Spleen (tissue), 11 donors: ENCODE results near the gene HERPUD1. TPM values are rescaled to one million over a fixed set of nuclear protein-coding genes. Genes with fewer than 3 reads are reported as not detected.
"Not testable (repeated sequence)": the region's sequence is repeated elsewhere in the genome, so short reads cannot be mapped to it uniquely, and the experiment has no call there.

Experiments
- DNase-seq: peaks from one replicate; pipeline ENCODE4 v3.0.0-alpha.2; 2020
- H3K27ac ChIP-seq, 8 donors: fragments of 200-600 bp; sonication (generic) in 7 of 8; 1 replicate in 4 of 8; 2 replicates in 4 of 8; pipeline versions ENCODE4 v1.5.0 to v1.8.0; 2016 to 2021; ENCODE audit warnings: inconsistent platforms in 4 of 8, mild to moderate bottlenecking in 4 of 8, moderate library complexity in 1 of 8
- H3K27me3 ChIP-seq, 7 donors: fragments of 200-600 bp; sonication (generic) in 6 of 7; replicated peaks in 1 of 7; 1 replicate in 4 of 7; 2 replicates in 3 of 7; pipeline versions ENCODE4 v1.5.0 to v1.8.0; 2016 to 2021; ENCODE audit warnings: inconsistent platforms in 3 of 7, mild to moderate bottlenecking in 1 of 7
- H3K36me3 ChIP-seq, 6 donors: fragments of 200-600 bp; sonication (generic) in 5 of 6; 1 replicate in 4 of 6; 2 replicates in 2 of 6; pipeline versions ENCODE4 v1.5.0 to v1.8.0; 2016 to 2021; ENCODE audit warnings: inconsistent platforms in 2 of 6
- H3K4me1 ChIP-seq, 6 donors: fragments of 200-600 bp; sonication (generic) in 5 of 6; 1 replicate in 3 of 6; 2 replicates in 3 of 6; pipeline versions ENCODE4 v1.5.0 to v1.8.0; 2016 to 2021; ENCODE audit warnings: inconsistent platforms in 3 of 6
- H3K4me3 ChIP-seq, 8 donors: fragments of 200-600 bp; sonication (generic) in 7 of 8; 1 replicate in 4 of 8; 2 replicates in 4 of 8; pipeline versions ENCODE4 v1.5.0 to v1.8.0; 2016 to 2021; ENCODE audit warnings: inconsistent platforms in 4 of 8, mild to moderate bottlenecking in 4 of 8, moderate library complexity in 2 of 8
- H3K9me3 ChIP-seq, 8 donors: fragments of 200-600 bp; sonication (generic) in 7 of 8; 1 replicate in 4 of 8; 2 replicates in 4 of 8; pipeline versions ENCODE4 v1.5.0 to v1.8.0; 2016 to 2021; ENCODE audit warnings: inconsistent platforms in 4 of 8
- CTCF ChIP-seq, 11 experiments: fragments of 200-600 bp in 7 of 11; fragments of 450-650 bp in 4 of 11; sonication (generic) in 4 of 11; IDR thresholded peaks in 8 of 11; conservative IDR thresholded peaks in 3 of 11; 1 replicate in 7 of 11; 2 replicates in 4 of 11; pipeline versions ENCODE4 v1.4.0 to v1.8.0; 2016 to 2021; ENCODE audit warnings: antibody characterized with exemption in 11 of 11, inconsistent platforms in 4 of 11, mild to moderate bottlenecking in 1 of 11
- POLR2A ChIP-seq, 3 donors: fragments of 450-650 bp; IDR thresholded peaks; one replicate each; pipeline ENCODE4 v1.5.1; 2017; ENCODE audit warnings: antibody characterized with exemption in 3 of 3, mild to moderate bottlenecking in 1 of 3
- POLR2AphosphoS5 ChIP-seq, 3 donors: sonication (generic); formaldehyde crosslinking; IDR thresholded peaks; one replicate each; pipeline ENCODE4 v1.5.1; 2017; ENCODE audit warnings: antibody characterized with exemption in 3 of 3
- WGBS, 5 donors: extraction: QIAGEN DNeasy Blood & Tissue Kit in 3 of 5; methylation state at CpG; one replicate each; pipeline versions ENCODE4 v1.1.5 to v1.1.7; 2013 to 2018; 5-methylcytosine and 5-hydroxymethylcytosine counted together
- intact Hi-C: fragments of 100-400 bp; cut with DNase I; formaldehyde crosslinking; loops from one replicate; pipeline ENCODE4 v1.15.0; 2023; ENCODE audit warnings: low total_unique reads
- polyA plus RNA-seq, 3 donors: library from polyadenylated mRNA; stranded (reverse); fragments of 200-250 nt; gene quantifications; one replicate each; pipeline ENCODE4 v1.2.1, GENCODE V29; 2013
- total RNA-seq, 7 donors: library from RNA; depleted of rRNA in 3 of 7; stranded (reverse); fragments of >200 nt in 3 of 7; fragmentation: NEBNext Ultra II Directional in 4 of 7; extraction: Animal tissue kit (Norgen Biotek cat#: 25700) in 4 of 7; gene quantifications; one replicate each; pipeline versions ENCODE4 v1.1.0 to v1.2.1, GENCODE V29; 2016 to 2021
- donor health status: healthy with polysubstance abuse.
- donor health status: DM: no; HTN: no; CAD: no; lungs with moderate emphysema.
- donor health status: DM: no; HTN: no; CAD: no.
- donor health status: Bipolar disorder and iron deficiency.
- donor health status: healthy.
- donor health status: DM: no; HTN: no; CAD: no.
- donor health status: DM: yes; HTN: yes; CAD: no.

The HERPUD1 gene
- total and polyA plus RNA-seq, 10 donors: 84.1 to 370 (median 193) TPM

DNA sequence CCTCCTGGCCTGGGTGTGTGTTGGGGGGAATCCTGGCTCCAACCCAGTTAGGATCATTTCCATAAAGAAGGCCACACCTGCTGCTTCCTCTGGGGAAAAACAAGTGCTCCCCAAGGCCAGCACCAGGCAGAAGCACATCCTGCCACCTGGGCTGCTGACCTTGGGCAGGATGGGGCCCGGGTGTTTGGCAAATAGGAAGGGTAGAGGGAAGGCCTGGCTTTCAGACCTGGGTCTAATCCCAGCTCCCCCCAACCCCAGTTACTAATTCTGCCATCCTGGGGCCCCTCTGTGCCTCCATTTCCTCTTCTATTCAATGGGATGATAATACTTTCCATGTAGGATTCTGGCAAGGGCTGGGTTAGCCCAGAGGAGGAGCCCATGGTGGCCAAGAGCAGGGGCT, 54.4 kb downstream of the HERPUD1 start:
- Histone ChIP-seq H3K9me3 (no peaks in the 10 kb centered on the region), H3K27ac (peak overlapping the region; percentile 56 to 96 (median 82)), H3K4me1 (peaks cover 46 to 97% (median 75%) of the 10 kb centered on the region in 6 donors), H3K27me3 (no peaks in the 10 kb centered on the region), H3K4me3 (no peak overlapping the region), H3K36me3 (peaks cover 0 to 52% (median 4%) of the 10 kb centered on the region in 6 donors)
- TF ChIP-seq POLR2AphosphoS5 (IDR thresholded peaks at IDR 0.05) (peak in 2 of 3 donors; percentile 84), CTCF (IDR thresholded peaks at IDR 0.05 in 8 of 11, conservative IDR thresholded peaks at IDR 0.05 in 3 of 11) (no peak)
- 29 to 38% (median 33%) methylated on average over 1 of the region's 1 CpG for WGBS, 5 donors
- intact Hi-C loops: no loop called here
- DNase-seq: peak; percentile 74

- Histone ChIP-seq H3K4me1 (peaks cover 50 to 97% (median 75%) of the 10 kb centered on the region in 6 donors), H3K4me3 (peak overlapping the region in 1 of 8 donors; percentile 90), H3K27ac (peak overlapping the region; percentile 56 to 96 (median 82)), H3K36me3 (peaks cover 0 to 51% (median 2%) of the 10 kb centered on the region in 6 donors)
- DNase-seq: peak; percentile 15
- H3K9me3 ChIP-seq, H3K27me3 ChIP-seq, intact Hi-C loops: not testable (repeated sequence)
- WGBS, 5 donors: 84 to 93% (median 90%) methylated on average over 4 of the region's 4 CpGs
These were observed 55.0 kb downstream of the HERPUD1 start for GRCh38 chr16:56986908-56987307.

DNA sequence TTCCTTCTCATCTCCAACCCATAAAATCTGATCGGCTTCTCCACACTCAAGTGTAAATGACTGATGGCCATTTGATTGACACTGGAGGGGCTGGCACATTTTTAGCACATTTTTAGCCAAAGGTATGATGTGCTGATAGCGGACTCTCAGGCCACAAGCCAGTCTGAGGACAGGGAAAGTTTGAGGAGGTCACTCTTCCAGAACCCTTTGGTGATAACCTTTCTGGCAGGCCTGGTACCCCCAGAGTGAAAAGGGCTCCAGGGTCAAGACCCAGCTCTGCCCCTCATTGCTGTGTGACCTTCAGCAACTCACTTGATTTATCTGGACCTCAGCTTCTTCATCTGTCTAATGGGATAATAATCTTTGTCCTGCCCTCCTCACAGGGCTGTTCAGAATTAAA, 55.8 kb downstream of the HERPUD1 start:
- Histone ChIP-seq H3K4me1 (peaks cover 54 to 97% (median 80%) of the 10 kb centered on the region in 6 donors), H3K4me3 (peak overlapping the region in 5 of 8 donors; percentile 78 to 96 (median 90)), H3K9me3 (no peaks in the 10 kb centered on the region), H3K36me3 (peaks cover 0 to 52% (median 0%) of the 10 kb centered on the region in 6 donors), H3K27ac (peak overlapping the region in 7 of 8 donors; percentile 29 to 96 (median 93)), H3K27me3 (no peaks in the 10 kb centered on the region)
- 90 to 93% (median 92%) methylated on average over 2 of the region's 2 CpGs for WGBS, 5 donors
- peak; percentile 11 for DNase-seq
- TF ChIP-seq CTCF (IDR thresholded peaks at IDR 0.05 in 8 of 11, conservative IDR thresholded peaks at IDR 0.05 in 3 of 11): no peak
- no peak for TF ChIP-seq POLR2AphosphoS5 (IDR thresholded peaks at IDR 0.05)
- TF ChIP-seq POLR2A (IDR thresholded peaks at IDR 0.05): no peak
- intact Hi-C loops: no loop called here

DNA sequence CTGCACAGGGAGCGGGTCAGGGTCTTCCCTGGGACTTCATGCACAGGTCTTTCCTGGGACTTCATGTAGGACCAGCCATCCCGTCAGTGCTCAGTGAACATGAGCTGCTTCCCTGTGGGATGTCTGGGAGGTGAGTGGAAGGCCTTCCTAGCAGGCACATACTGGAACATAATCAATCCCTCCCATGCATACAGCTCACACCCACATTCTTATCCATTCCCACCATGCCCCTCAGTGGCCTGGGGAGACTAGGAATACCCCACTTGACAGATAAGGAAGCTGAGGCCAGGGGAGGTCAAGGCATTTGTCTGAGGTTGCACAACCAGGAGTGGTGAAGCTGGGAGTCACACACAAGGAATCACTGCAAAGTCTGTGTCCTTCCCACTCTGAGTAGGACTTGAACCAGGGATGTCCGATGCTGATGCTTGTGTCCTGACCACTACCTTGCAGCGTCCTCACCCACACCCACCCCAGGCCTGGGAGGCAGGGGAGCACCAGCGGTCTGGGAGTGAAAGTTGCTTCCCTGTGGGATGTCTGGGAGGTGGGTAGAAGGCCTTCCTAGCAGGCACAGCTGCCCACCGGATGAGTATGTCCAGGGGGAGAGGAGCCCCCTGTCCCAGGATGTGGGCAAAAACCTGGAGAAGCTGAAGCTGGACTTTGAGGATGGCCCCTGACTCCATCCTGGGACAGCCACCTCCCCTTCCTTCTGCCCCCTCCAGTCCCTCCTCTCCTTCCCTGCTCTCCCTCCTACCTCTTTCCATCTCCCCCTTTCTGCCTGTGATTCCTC, 56.4 kb downstream of the HERPUD1 start:
- Histone ChIP-seq H3K27me3 (no peaks in the 10 kb centered on the region), H3K4me1 (peaks cover 58 to 97% (median 83%) of the 10 kb centered on the region in 6 donors), H3K9me3 (no peaks in the 10 kb centered on the region), H3K4me3 (peak overlapping the region; percentile 78 to 98 (median 92)), H3K27ac (peak overlapping the region; percentile 91 to 96 (median 93)), H3K36me3 (peaks cover 0 to 52% (median 1%) of the 10 kb centered on the region in 6 donors)
- 38 to 73% (median 57%) methylated on average over 3 to 6 of the region's 6 CpGs for WGBS, 5 donors
- no peak for DNase-seq
- intact Hi-C loops: no loop called here
- TF ChIP-seq POLR2A (IDR thresholded peaks at IDR 0.05) (no peak), POLR2AphosphoS5 (IDR thresholded peaks at IDR 0.05) (peak in 2 of 3 donors; percentile 36 to 48), CTCF (IDR thresholded peaks at IDR 0.05 in 8 of 11, conservative IDR thresholded peaks at IDR 0.05 in 3 of 11) (no peak)
